Panc1 (cell line): ENCODE data around the gene GRAMD4. TPM values are rescaled to one million over a fixed set of nuclear protein-coding genes. Genes with fewer than 3 reads are reported as not detected.

Experiments
- ATAC-seq: fragments of 200-7000 bp; cut with Tn5 transposase; 2 replicates; pipeline ENCODE4 v1.9.1; 2020; ENCODE audit warnings: mild to moderate bottlenecking, moderate library complexity
- BruUV-seq: library from RNA; stranded (reverse); fragments of 400-500 nt; replicated peaks from 2 replicates; lab custom pipeline; 2021; lab: Mats Ljungman, UMichigan
- CTCF ChIA-PET: fragments of 300-600 bp; sonication (Branson Sonifier 250); formaldehyde crosslinking; loops from one replicate; lab custom pipeline; 2022; ENCODE audit warnings: antibody characterized with exemption; lab: Charles Lee
- POLR2A ChIA-PET: fragments of 300-600 bp; sonication (Branson Sonifier 250); formaldehyde crosslinking; loops from one replicate; lab custom pipeline; 2022; ENCODE audit warnings: antibody characterized with exemption; lab: Charles Lee
- DNase-seq: peaks from one replicate; pipeline ENCODE4 v3.0.0-alpha.2; 2010; ENCODE audit warnings: low read depth, low spot score
- H3K27ac ChIP-seq: 2 replicates; pipeline ENCODE4 v1.5.1; 2011; ENCODE audit warnings: mild to moderate bottlenecking, low read length, inconsistent platforms
- H3K27me3 ChIP-seq: fragments of 200-500 bp; sonication (Bioruptor generic); 2 replicates; pipeline ENCODE4 v1.6.0; 2014; ENCODE audit warnings: low read length, inconsistent platforms; ENCODE audit not compliant: control insufficient read depth, insufficient read depth
- H3K36me3 ChIP-seq: fragments of 200-500 bp; sonication (Bioruptor generic); 2 replicates; pipeline ENCODE4 v1.5.1; 2014; ENCODE audit warnings: inconsistent platforms, mild to moderate bottlenecking, low read length, moderate library complexity; ENCODE audit not compliant: control insufficient read depth, insufficient read depth
- H3K4me1 ChIP-seq: 2 replicates; pipeline ENCODE4 v1.5.1; 2011; ENCODE audit warnings: inconsistent platforms, mild to moderate bottlenecking, low read length, moderate library complexity; ENCODE audit not compliant: control insufficient read depth, insufficient read depth
- H3K4me3 ChIP-seq, 2 experiments: 2 replicates each; pipeline ENCODE4 v1.5.1; 2011 to 2012; ENCODE audit warnings: low read depth in 2 of 2, low read length in 2 of 2, mild to moderate bottlenecking in 2 of 2, inconsistent platforms in 1 of 2, moderate library complexity in 1 of 2
- H3K9me3 ChIP-seq: fragments of 200-500 bp; sonication (Bioruptor generic); 2 replicates; pipeline ENCODE4 v1.5.1; 2014; ENCODE audit warnings: low read depth, mild to moderate bottlenecking, inconsistent platforms, low read length, moderate library complexity; ENCODE audit not compliant: control insufficient read depth, insufficient read depth
- POLR2AphosphoS5 ChIP-seq: IDR thresholded peaks from 2 replicates; pipeline ENCODE4 v1.6.1; 2012; ENCODE audit warnings: mild to moderate bottlenecking, low read depth, low read length, moderate library complexity
- SIN3A ChIP-seq: IDR thresholded peaks from 2 replicates; pipeline ENCODE4 v1.6.1; 2012; ENCODE audit warnings: low read depth, mild to moderate bottlenecking, low read length, moderate library complexity, borderline replicate concordance; ENCODE audit not compliant: insufficient read depth
- TCF7L2 ChIP-seq: IDR thresholded peaks from 2 replicates; pipeline ENCODE4 v1.6.1; 2011; ENCODE audit warnings: mild to moderate bottlenecking, low read depth, low read length, inconsistent platforms
- in situ Hi-C: cut with HindIII; loops from 2 replicates; pipeline ENCODE4 v1.10.0; 2016; ENCODE audit warnings: low sequenced_read_pairs, low pct_unique_long_range_greater_than_20kb
- intact Hi-C: fragments of 100-400 bp; cut with micrococcal nuclease; formaldehyde crosslinking; loops from one replicate; pipeline ENCODE4 v1.10.0; 2022; ENCODE audit not compliant: unreplicated experiment
- total RNA-seq: library from RNA; stranded (reverse); gene quantifications from one replicate; pipeline ENCODE4 v1.2.1, GENCODE V29; 2021; ENCODE audit not compliant: unreplicated experiment
- TF ChIP-seq, protein P1 (sequence below): fragments of 450-650 bp; IDR thresholded peaks from 2 replicates; pipeline ENCODE4 v1.5.1; 2017; ENCODE audit warnings: mild to moderate bottlenecking
- TF ChIP-seq, protein P2 (sequence below), 2 experiments: IDR thresholded peaks; 2 replicates each; pipeline ENCODE4 v1.6.1; 2011 to 2012; ENCODE audit warnings: low read depth in 2 of 2, control low read depth in 1 of 2, low read length in 1 of 2, mild to moderate bottlenecking in 1 of 2, moderate library complexity in 1 of 2; ENCODE audit not compliant: insufficient read depth in 1 of 2

Gene GRAMD4
- total RNA-seq, 1 experiment from 2014 or later, result 30.8 TPM

DNA sequence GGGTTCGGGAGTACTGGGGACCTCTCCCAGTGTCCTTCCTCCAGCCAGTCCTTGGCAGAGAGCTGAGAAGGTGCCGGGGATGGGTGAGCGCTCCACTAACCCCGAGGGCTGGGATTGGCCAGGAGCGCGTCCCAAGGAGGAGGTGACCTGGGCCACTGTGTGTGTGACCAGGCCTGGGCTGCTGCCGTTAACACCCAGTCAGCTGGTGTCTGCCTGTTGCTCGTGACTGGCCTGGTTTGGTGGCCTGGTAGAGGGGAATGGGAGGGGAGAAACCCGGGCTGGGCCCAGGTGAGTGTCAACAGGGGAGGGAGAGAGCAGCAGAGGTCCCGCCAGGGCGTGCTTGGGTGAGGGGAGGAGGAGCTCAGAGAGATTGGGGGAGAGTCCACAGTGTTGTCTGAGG, 29.9 kb upstream of the GRAMD4 start:
- in situ Hi-C loops (no loop called here), intact Hi-C loops (no loop called here)
- Histone ChIP-seq H3K9me3 (no peaks in the 10 kb centered on the region), H3K4me1 (peaks cover 4% of the 10 kb centered on the region), H3K27me3 (no peaks in the 10 kb centered on the region), H3K4me3 (no peak overlapping the region), H3K27ac (no peak overlapping the region), H3K36me3 (no peaks in the 10 kb centered on the region)
- ATAC-seq (no peak), DNase-seq (no peak)
- POLR2A ChIA-PET, result no interaction called here
- CTCF ChIA-PET, result no interaction called here
- no TSS peak for BruUV-seq
- TF ChIP-seq, protein P1, sequence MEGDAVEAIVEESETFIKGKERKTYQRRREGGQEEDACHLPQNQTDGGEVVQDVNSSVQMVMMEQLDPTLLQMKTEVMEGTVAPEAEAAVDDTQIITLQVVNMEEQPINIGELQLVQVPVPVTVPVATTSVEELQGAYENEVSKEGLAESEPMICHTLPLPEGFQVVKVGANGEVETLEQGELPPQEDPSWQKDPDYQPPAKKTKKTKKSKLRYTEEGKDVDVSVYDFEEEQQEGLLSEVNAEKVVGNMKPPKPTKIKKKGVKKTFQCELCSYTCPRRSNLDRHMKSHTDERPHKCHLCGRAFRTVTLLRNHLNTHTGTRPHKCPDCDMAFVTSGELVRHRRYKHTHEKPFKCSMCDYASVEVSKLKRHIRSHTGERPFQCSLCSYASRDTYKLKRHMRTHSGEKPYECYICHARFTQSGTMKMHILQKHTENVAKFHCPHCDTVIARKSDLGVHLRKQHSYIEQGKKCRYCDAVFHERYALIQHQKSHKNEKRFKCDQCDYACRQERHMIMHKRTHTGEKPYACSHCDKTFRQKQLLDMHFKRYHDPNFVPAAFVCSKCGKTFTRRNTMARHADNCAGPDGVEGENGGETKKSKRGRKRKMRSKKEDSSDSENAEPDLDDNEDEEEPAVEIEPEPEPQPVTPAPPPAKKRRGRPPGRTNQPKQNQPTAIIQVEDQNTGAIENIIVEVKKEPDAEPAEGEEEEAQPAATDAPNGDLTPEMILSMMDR, result no peak
- no peak for TF ChIP-seq TCF7L2
- TF ChIP-seq SIN3A, result no peak
- TF ChIP-seq, protein P2, sequence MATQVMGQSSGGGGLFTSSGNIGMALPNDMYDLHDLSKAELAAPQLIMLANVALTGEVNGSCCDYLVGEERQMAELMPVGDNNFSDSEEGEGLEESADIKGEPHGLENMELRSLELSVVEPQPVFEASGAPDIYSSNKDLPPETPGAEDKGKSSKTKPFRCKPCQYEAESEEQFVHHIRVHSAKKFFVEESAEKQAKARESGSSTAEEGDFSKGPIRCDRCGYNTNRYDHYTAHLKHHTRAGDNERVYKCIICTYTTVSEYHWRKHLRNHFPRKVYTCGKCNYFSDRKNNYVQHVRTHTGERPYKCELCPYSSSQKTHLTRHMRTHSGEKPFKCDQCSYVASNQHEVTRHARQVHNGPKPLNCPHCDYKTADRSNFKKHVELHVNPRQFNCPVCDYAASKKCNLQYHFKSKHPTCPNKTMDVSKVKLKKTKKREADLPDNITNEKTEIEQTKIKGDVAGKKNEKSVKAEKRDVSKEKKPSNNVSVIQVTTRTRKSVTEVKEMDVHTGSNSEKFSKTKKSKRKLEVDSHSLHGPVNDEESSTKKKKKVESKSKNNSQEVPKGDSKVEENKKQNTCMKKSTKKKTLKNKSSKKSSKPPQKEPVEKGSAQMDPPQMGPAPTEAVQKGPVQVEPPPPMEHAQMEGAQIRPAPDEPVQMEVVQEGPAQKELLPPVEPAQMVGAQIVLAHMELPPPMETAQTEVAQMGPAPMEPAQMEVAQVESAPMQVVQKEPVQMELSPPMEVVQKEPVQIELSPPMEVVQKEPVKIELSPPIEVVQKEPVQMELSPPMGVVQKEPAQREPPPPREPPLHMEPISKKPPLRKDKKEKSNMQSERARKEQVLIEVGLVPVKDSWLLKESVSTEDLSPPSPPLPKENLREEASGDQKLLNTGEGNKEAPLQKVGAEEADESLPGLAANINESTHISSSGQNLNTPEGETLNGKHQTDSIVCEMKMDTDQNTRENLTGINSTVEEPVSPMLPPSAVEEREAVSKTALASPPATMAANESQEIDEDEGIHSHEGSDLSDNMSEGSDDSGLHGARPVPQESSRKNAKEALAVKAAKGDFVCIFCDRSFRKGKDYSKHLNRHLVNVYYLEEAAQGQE (IDR thresholded peaks at IDR 0.05; ENCODE audit: insufficient read depth in 1 of 2, low read depth in 2 of 2, low read length in 1 of 2), result no peak
- TF ChIP-seq POLR2AphosphoS5, result no peak

DNA sequence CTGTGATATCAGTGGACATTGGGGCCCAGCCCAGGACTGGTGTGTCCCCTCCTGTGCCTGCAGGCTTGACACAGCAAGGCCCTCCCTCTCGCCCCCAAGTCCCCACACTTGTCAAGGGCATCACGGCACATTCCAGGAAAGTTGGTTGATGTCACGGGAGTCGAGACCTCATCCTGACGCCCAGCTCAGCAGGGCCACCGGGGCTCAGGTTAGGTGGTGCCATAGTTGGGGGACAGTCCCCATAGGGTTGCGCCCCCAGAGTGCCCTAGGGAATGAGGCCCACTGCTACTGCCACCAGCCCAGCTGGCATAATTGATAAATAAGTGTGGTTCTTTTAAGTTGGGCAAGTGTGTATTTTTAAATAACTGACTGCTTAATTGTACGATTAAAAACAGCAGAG, 28.3 kb upstream of the GRAMD4 start:
- peaks cover 11% of the 10 kb centered on the region for H3K4me1 ChIP-seq
- no peak for DNase-seq
- ChIA-PET POLR2A (no interaction called here), CTCF (no interaction called here)
- H3K36me3 ChIP-seq, result no peaks in the 10 kb centered on the region
- TF ChIP-seq, protein P2 (IDR thresholded peaks at IDR 0.05; ENCODE audit: insufficient read depth in 1 of 2, low read depth in 2 of 2, low read length in 1 of 2), result no peak
- no peak for TF ChIP-seq POLR2AphosphoS5
- TF ChIP-seq, protein P1, result no peak
- TF ChIP-seq TCF7L2, result no peak
- TF ChIP-seq SIN3A, result no peak
- no peaks in the 10 kb centered on the region for H3K9me3 ChIP-seq
- intact Hi-C loops, result no loop called here
- no peak overlapping the region for H3K4me3 ChIP-seq
- no peak overlapping the region for H3K27ac ChIP-seq
- no peak for ATAC-seq
- BruUV-seq, result no TSS peak
- in situ Hi-C loops, result no loop called here
- no peaks in the 10 kb centered on the region for H3K27me3 ChIP-seq
